Liver (tissue), 9 donors: ENCODE data around the gene PHF24. TPM values are rescaled to one million over a fixed set of nuclear protein-coding genes. Genes with fewer than 3 reads are reported as not detected.
"Not testable (repeated sequence)": the region's sequence is repeated elsewhere in the genome, so short reads cannot be mapped to it uniquely, and the experiment has no call there.

Experiments
- DNase-seq: peaks from one replicate; pipeline ENCODE4 v3.0.0-alpha.2; 2017; ENCODE audit warnings: low spot score
- H3K27ac ChIP-seq, 2 donors: one replicate each; pipeline ENCODE4 v1.7.0; 2013; ENCODE audit warnings: inconsistent platforms in 2 of 2, low read length in 2 of 2, control low read depth in 1 of 2, low read depth in 1 of 2, mild to moderate bottlenecking in 1 of 2
- H3K27me3 ChIP-seq, 4 donors: one replicate each; pipeline versions ENCODE4 v1.6.1 to v1.7.0; 2013; ENCODE audit warnings: low read length in 3 of 4, inconsistent platforms in 1 of 4, mild to moderate bottlenecking in 1 of 4, moderate library complexity in 1 of 4; ENCODE audit not compliant: control insufficient read depth in 4 of 4, insufficient read depth in 4 of 4
- H3K36me3 ChIP-seq, 4 donors: one replicate each; pipeline versions ENCODE4 v1.6.1 to v1.7.0; 2013; ENCODE audit warnings: low read length in 3 of 4, mild to moderate bottlenecking in 3 of 4, low read depth in 1 of 4, moderate library complexity in 1 of 4; ENCODE audit not compliant: control insufficient read depth in 4 of 4, insufficient read depth in 3 of 4
- H3K4me1 ChIP-seq, 4 donors: one replicate each; pipeline versions ENCODE4 v1.6.1 to v1.7.0; 2013; ENCODE audit warnings: low read length in 3 of 4, mild to moderate bottlenecking in 3 of 4, moderate library complexity in 1 of 4; ENCODE audit not compliant: control insufficient read depth in 4 of 4, insufficient read depth in 4 of 4
- H3K4me3 ChIP-seq, 3 donors: one replicate each; pipeline versions ENCODE4 v1.6.1 to v1.7.0; 2013; ENCODE audit warnings: low read length in 3 of 3, control low read depth in 1 of 3, low read depth in 1 of 3, mild to moderate bottlenecking in 1 of 3
- H3K9ac ChIP-seq, 2 donors: one replicate each; pipeline ENCODE4 v1.7.0; 2013; ENCODE audit warnings: low read length in 2 of 2, mild to moderate bottlenecking in 2 of 2, moderate library complexity in 2 of 2, control low read depth in 1 of 2, low read depth in 1 of 2
- H3K9me3 ChIP-seq, 4 donors: one replicate each; pipeline versions ENCODE4 v1.6.1 to v1.7.0; 2013; ENCODE audit warnings: low read length in 3 of 4; ENCODE audit not compliant: control insufficient read depth in 4 of 4
- HNF4A ChIP-seq, 2 donors: conservative IDR thresholded peaks; 2 replicates each; pipeline ENCODE4 v1.6.1; 2016; ENCODE audit warnings: antibody characterized with exemption in 2 of 2, mild to moderate bottlenecking in 2 of 2
- WGBS: extraction: QIAGEN DNeasy Blood & Tissue Kit; methylation state at CpG from one replicate; pipeline ENCODE4 v1.1.7; 2013; 5-methylcytosine and 5-hydroxymethylcytosine counted together
- polyA plus RNA-seq, 2 donors: library from polyadenylated mRNA; stranded (reverse) in 1 of 2; unstranded in 1 of 2; fragments of 200-250 nt in 1 of 2; fragments of >200 nt in 1 of 2; fragmentation: Nextera tagmentation in 1 of 2; extraction: Ambion mirVana in 1 of 2; gene quantifications; one replicate each; pipeline versions ENCODE4 v1.2.1 to v1.2.3, GENCODE V29; 2013 to 2015
- total RNA-seq, 2 donors: library from RNA; depleted of rRNA; stranded (reverse); fragments of >200 nt; gene quantifications; one replicate each; pipeline ENCODE4 v1.2.3, GENCODE V29; 2014
- TF ChIP-seq, protein P1 (sequence below): IDR thresholded peaks from 2 replicates; pipeline ENCODE4 v1.6.1; 2016; ENCODE audit warnings: antibody characterized with exemption, mild to moderate bottlenecking
- TF ChIP-seq, protein P2 (sequence below): IDR thresholded peaks from 2 replicates; pipeline ENCODE4 v1.6.1; 2016; ENCODE audit warnings: antibody characterized with exemption
- donor health status: healthy.
- donor health status: healthy.
- donor health status: healthy.
- donor health status: healthy.
- donor health status: healthy.

The PHF24 gene
- total and polyA plus RNA-seq, 4 donors: 0.01 to 0.17 (median 0.04) TPM

DNA sequence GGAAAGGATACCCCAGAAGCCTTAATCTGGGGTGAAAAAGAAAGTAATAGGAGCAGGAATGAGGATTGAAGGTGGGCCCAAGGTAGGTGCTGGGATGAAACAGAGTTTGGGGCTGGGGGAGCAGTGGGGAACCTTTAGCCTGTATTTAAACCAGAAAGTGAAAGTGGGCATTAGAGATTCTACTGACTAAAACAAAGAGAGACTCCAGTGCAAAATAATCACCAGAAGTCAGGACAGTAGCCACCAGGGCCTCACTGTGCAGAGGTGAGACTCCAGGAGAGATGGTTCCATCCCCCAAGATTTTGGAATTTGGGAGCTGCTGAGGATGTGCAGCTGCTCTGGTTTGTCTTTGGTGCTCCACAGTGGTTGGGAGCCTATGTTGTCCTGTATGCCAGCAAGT, 44.5 kb downstream of the PHF24 start:
- Histone ChIP-seq H3K4me1 (peaks cover 3 to 6% (median 4%) of the 10 kb centered on the region in 4 donors), H3K27ac (no peak overlapping the region), H3K27me3 (no peaks in the 10 kb centered on the region), H3K36me3 (peaks cover 0 to 2% (median under 1%) of the 10 kb centered on the region in 4 donors), H3K9me3 (no peaks in the 10 kb centered on the region), H3K4me3 (no peak overlapping the region), H3K9ac (no peak overlapping the region)
- TF ChIP-seq, protein P1, sequence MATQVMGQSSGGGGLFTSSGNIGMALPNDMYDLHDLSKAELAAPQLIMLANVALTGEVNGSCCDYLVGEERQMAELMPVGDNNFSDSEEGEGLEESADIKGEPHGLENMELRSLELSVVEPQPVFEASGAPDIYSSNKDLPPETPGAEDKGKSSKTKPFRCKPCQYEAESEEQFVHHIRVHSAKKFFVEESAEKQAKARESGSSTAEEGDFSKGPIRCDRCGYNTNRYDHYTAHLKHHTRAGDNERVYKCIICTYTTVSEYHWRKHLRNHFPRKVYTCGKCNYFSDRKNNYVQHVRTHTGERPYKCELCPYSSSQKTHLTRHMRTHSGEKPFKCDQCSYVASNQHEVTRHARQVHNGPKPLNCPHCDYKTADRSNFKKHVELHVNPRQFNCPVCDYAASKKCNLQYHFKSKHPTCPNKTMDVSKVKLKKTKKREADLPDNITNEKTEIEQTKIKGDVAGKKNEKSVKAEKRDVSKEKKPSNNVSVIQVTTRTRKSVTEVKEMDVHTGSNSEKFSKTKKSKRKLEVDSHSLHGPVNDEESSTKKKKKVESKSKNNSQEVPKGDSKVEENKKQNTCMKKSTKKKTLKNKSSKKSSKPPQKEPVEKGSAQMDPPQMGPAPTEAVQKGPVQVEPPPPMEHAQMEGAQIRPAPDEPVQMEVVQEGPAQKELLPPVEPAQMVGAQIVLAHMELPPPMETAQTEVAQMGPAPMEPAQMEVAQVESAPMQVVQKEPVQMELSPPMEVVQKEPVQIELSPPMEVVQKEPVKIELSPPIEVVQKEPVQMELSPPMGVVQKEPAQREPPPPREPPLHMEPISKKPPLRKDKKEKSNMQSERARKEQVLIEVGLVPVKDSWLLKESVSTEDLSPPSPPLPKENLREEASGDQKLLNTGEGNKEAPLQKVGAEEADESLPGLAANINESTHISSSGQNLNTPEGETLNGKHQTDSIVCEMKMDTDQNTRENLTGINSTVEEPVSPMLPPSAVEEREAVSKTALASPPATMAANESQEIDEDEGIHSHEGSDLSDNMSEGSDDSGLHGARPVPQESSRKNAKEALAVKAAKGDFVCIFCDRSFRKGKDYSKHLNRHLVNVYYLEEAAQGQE: no peak
- DNase-seq: no peak

DNA sequence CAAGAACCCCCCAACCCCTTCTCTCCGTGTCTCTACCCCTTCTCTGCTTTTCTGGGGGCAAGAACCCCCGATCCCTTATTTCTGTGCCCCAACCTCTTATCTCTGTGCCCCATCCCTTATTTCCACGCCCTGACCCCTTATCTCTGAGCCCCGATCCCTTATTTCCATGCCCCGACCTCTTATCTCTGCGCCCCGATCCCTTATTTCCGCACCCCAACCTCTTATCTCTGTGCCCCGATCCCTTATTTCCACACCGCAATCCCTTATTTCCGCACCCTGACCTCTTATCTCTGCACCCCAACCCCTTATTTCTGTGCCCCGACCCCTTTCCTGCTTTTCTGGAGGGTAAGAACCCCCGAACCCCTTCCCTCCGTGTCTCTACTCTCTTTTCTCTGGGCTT, 46.2 kb downstream of the PHF24 start:
- H3K27ac ChIP-seq, H3K36me3 ChIP-seq, H3K27me3 ChIP-seq, H3K4me3 ChIP-seq, H3K4me1 ChIP-seq, DNase-seq, H3K9ac ChIP-seq, H3K9me3 ChIP-seq: not testable (repeated sequence)
- 90% methylated on average over 14 of the region's 14 CpGs for WGBS

DNA sequence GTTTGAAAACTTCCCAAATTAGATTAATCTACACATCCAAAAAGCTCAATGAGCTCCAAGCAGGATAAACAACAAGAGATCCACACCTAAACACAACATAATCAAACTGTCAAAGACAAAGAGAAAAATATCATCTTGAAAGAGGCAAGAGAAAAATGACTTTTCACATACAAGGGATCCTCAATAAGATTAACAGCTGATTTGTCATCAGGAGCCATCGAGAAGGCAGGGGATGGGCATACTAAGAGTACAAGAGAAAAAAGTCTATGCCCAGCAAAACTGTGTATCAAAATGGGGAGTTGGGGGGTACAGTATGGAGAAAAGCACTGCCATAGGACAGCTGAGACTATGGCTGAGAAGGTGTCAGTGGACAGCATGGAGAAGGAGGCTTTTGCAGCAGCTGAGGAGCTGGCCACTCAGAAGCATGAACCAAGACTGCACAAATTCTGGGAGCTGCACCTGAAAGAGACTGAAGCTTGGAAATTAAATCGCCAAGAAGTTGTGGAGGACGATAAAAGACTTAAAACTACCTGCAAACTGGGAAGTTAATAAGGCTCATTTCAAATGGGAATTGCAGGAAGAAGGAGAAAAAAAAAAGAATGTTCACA, 52.4 kb downstream of the PHF24 start:
- Histone ChIP-seq H3K36me3 (peaks cover 6 to 32% (median 24%) of the 10 kb centered on the region in 4 donors), H3K27me3 (no peaks in the 10 kb centered on the region), H3K9me3 (peaks cover 2 to 6% (median 4%) of the 10 kb centered on the region in 4 donors), H3K4me3 (no peak overlapping the region), H3K9ac (no peak overlapping the region), H3K27ac (no peak overlapping the region), H3K4me1 (no peaks in the 10 kb centered on the region)
- 96% methylated on average over 3 of the region's 3 CpGs for WGBS
- no peak for DNase-seq
- TF ChIP-seq, protein P2, sequence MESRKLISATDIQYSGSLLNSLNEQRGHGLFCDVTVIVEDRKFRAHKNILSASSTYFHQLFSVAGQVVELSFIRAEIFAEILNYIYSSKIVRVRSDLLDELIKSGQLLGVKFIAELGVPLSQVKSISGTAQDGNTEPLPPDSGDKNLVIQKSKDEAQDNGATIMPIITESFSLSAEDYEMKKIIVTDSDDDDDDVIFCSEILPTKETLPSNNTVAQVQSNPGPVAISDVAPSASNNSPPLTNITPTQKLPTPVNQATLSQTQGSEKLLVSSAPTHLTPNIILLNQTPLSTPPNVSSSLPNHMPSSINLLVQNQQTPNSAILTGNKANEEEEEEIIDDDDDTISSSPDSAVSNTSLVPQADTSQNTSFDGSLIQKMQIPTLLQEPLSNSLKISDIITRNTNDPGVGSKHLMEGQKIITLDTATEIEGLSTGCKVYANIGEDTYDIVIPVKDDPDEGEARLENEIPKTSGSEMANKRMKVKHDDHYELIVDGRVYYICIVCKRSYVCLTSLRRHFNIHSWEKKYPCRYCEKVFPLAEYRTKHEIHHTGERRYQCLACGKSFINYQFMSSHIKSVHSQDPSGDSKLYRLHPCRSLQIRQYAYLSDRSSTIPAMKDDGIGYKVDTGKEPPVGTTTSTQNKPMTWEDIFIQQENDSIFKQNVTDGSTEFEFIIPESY: no peak
- TF ChIP-seq, protein P1: no peak
- TF ChIP-seq HNF4A (conservative IDR thresholded peaks at IDR 0.05): no peak
